ENCODE measurements around the gene TMEM131.

The TMEM131 gene

GRCh38 chr2:97742381-97742847 is 253.3 kb downstream of the TMEM131 start:
- no peak for TF ChIP-seq CTCF (IDR thresholded peaks at IDR 0.05; ENCODE audit: borderline replicate concordance, insufficient read depth, low read depth, low read length)
- H3K4me3 ChIP-seq (ENCODE audit: low read depth, low read length), result no peak overlapping the region

- H3K4me3 ChIP-seq (ENCODE audit: low read depth, low read length), result no peak overlapping the region
Observed at GRCh38 chr2:97741686-97742085, 254.1 kb downstream of the TMEM131 start.

GRCh38 chr2:97741251-97741650 is 254.5 kb downstream of the TMEM131 start:
- TF ChIP-seq CTCF (IDR thresholded peaks at IDR 0.05; ENCODE audit: borderline replicate concordance, insufficient read depth, low read depth, low read length), result no peak
- no peak overlapping the region for H3K4me3 ChIP-seq (ENCODE audit: low read depth, low read length)

More at GRCh38 chr2:97741686-97742085, 254.1 kb downstream of the TMEM131 start:
- no peak for TF ChIP-seq CTCF (IDR thresholded peaks at IDR 0.05; ENCODE audit: borderline replicate concordance, insufficient read depth, low read depth, low read length)

- peak; percentile 93 for TF ChIP-seq CTCF (IDR thresholded peaks at IDR 0.05; ENCODE audit: borderline replicate concordance, insufficient read depth, low read depth, low read length)
- no peak overlapping the region for H3K4me3 ChIP-seq (ENCODE audit: low read depth, low read length)
Observed at GRCh38 chr2:97740590-97741182, 255.1 kb downstream of the TMEM131 start.

- H3K4me3 ChIP-seq (ENCODE audit: low read depth, low read length), result no peak overlapping the region
- TF ChIP-seq CTCF (IDR thresholded peaks at IDR 0.05; ENCODE audit: borderline replicate concordance, insufficient read depth, low read depth, low read length), result no peak
Observed at GRCh38 chr2:97739893-97740245, 255.9 kb downstream of the TMEM131 start.

GRCh38 chr2:97739020-97739892 is 256.5 kb downstream of the TMEM131 start:
- no peak overlapping the region for H3K4me3 ChIP-seq (ENCODE audit: low read depth, low read length)
- TF ChIP-seq CTCF (IDR thresholded peaks at IDR 0.05; ENCODE audit: borderline replicate concordance, insufficient read depth, low read depth, low read length), result no peak
